Esophagus squamous epithelium (tissue), 5 donors: ENCODE results near the gene HTR2B. TPM values are rescaled to one million over a fixed set of nuclear protein-coding genes. Genes with fewer than 3 reads are reported as not detected.

Experiments
- DNase-seq: peaks from one replicate; lab custom pipeline; 2025; lab: John Stamatoyannopoulos, UW
- H3K27ac ChIP-seq, 4 donors: fragments of 200-600 bp; sonication (generic); one replicate each; pipeline ENCODE4 v1.5.1; 2016 to 2019; ENCODE audit warnings: mild to moderate bottlenecking in 1 of 4
- H3K27me3 ChIP-seq, 4 donors: fragments of 200-600 bp; sonication (generic); 1 replicate in 3 of 4; 2 replicates in 1 of 4; pipeline versions ENCODE4 v1.5.1 to v1.6.0; 2017 to 2021; ENCODE audit warnings: antibody characterized with exemption in 1 of 4
- H3K36me3 ChIP-seq, 3 donors: fragments of 200-600 bp; sonication (generic); one replicate each; pipeline ENCODE4 v1.5.1; 2016 to 2019
- H3K4me1 ChIP-seq, 3 donors: fragments of 200-600 bp; sonication (generic); one replicate each; pipeline ENCODE4 v1.5.1; 2017 to 2019
- H3K4me3 ChIP-seq, 4 donors: fragments of 200-600 bp; sonication (generic); 1 replicate in 3 of 4; 2 replicates in 1 of 4; pipeline ENCODE4 v1.5.1; 2016 to 2019; ENCODE audit warnings: mild to moderate bottlenecking in 2 of 4, moderate library complexity in 1 of 4
- H3K9me3 ChIP-seq, 3 donors: fragments of 200-600 bp; sonication (generic); one replicate each; pipeline ENCODE4 v1.5.1; 2016 to 2019
- CTCF ChIP-seq, 6 experiments: fragments of 450-650 bp in 4 of 6; fragments of 200-600 bp in 2 of 6; sonication (generic) in 2 of 6; IDR thresholded peaks; one replicate each; pipeline ENCODE4 v1.5.1; 2016 to 2019; ENCODE audit warnings: antibody characterized with exemption in 6 of 6, mild to moderate bottlenecking in 4 of 6, moderate library complexity in 4 of 6
- POLR2A ChIP-seq, 4 donors: fragments of 450-650 bp; IDR thresholded peaks; one replicate each; pipeline ENCODE4 v1.6.1; 2017; ENCODE audit warnings: antibody characterized with exemption in 4 of 4, mild to moderate bottlenecking in 4 of 4, moderate library complexity in 3 of 4
- WGBS, 2 donors: methylation state at CpG; one replicate each; pipeline ENCODE4 v1.1.5; 2018; 5-methylcytosine and 5-hydroxymethylcytosine counted together
- intact Hi-C: fragments of 100-400 bp; cut with DNase I; formaldehyde crosslinking; loops from one replicate; pipeline ENCODE4 v1.15.0; 2022
- total RNA-seq, 4 donors: library from RNA; depleted of rRNA; stranded (reverse); fragments of >200 nt; gene quantifications; one replicate each; pipeline ENCODE4 v1.1.0, GENCODE V29; 2016
- donor health status: DM: yes; HTN: yes; CAD: no.

The HTR2B gene
- under 1 TPM in 2 of 4 donors, not detected in 2; 0.22 to 0.76 TPM for total RNA-seq

GRCh38 chr2:231124838-231125568 is at the start of gene HTR2B:
Gene HTR2B, minus strand, starts transcription at chr2:231125042. Its CDS starts 1,278 bp downstream, at chr2:231123764.
- Histone ChIP-seq H3K36me3 (no peaks in the 10 kb centered on the region), H3K9me3 (no peaks in the 10 kb centered on the region), H3K27me3 (no peaks in the 10 kb centered on the region), H3K4me1 (peaks cover 2 to 32% (median 8%) of the 10 kb centered on the region in 3 donors), H3K27ac (no peak within 1 kb of the TSS), H3K4me3 (peak within 1 kb of the TSS in 1 of 4 donors; percentile 25)
- TF ChIP-seq CTCF (IDR thresholded peaks at IDR 0.05) (no peak), POLR2A (IDR thresholded peaks at IDR 0.05) (no peak)
- intact Hi-C loops, result no loop called here
- WGBS, 2 donors, result 58 to 67% methylated on average over 5 of the region's 5 CpGs
- DNase-seq, result no peak

GRCh38 chr2:231174211-231174651 is 49.4 kb upstream of the HTR2B start:
- Histone ChIP-seq H3K4me1 (peaks cover 0 to 6% (median 0%) of the 10 kb centered on the region in 3 donors), H3K27ac (no peak overlapping the region), H3K9me3 (no peaks in the 10 kb centered on the region), H3K4me3 (no peak overlapping the region), H3K36me3 (peaks cover 0 to 61% (median 0%) of the 10 kb centered on the region in 3 donors), H3K27me3 (no peaks in the 10 kb centered on the region)
- DNase-seq, result no peak
- intact Hi-C loops, result no loop called here
- WGBS, 2 donors, result 35 to 40% methylated on average over 2 of the region's 2 CpGs
- TF ChIP-seq CTCF (IDR thresholded peaks at IDR 0.05) (no peak), POLR2A (IDR thresholded peaks at IDR 0.05) (no peak)

GRCh38 chr2:231172025-231172424 is 47.2 kb upstream of the HTR2B start:
- Histone ChIP-seq H3K9me3 (no peaks in the 10 kb centered on the region), H3K36me3 (peaks cover 0 to 83% (median 2%) of the 10 kb centered on the region in 3 donors), H3K4me1 (peaks cover 0 to 3% (median 0%) of the 10 kb centered on the region in 3 donors), H3K27me3 (no peaks in the 10 kb centered on the region), H3K27ac (no peak overlapping the region), H3K4me3 (no peak overlapping the region)
- 82 to 92% methylated on average over 3 of the region's 3 CpGs for WGBS, 2 donors
- no peak for TF ChIP-seq CTCF (IDR thresholded peaks at IDR 0.05)
- TF ChIP-seq POLR2A (IDR thresholded peaks at IDR 0.05), result no peak
- no peak for DNase-seq
- intact Hi-C loops, result no loop called here

- no peak overlapping the region for H3K27ac ChIP-seq
- peaks cover 0 to 91% (median 15%) of the 10 kb centered on the region in 3 donors for H3K36me3 ChIP-seq
- intact Hi-C loops, result no loop called here
- no peak for DNase-seq
- WGBS, 2 donors, result 68 to 79% methylated on average over 1 of the region's 1 CpG
- no peaks in the 10 kb centered on the region for H3K9me3 ChIP-seq
- peaks cover 0 to 3% (median 0%) of the 10 kb centered on the region in 3 donors for H3K4me1 ChIP-seq
- no peaks in the 10 kb centered on the region for H3K27me3 ChIP-seq
- H3K4me3 ChIP-seq, result no peak overlapping the region
- TF ChIP-seq POLR2A (IDR thresholded peaks at IDR 0.05) (no peak), CTCF (IDR thresholded peaks at IDR 0.05) (no peak)
Observed at GRCh38 chr2:231170055-231170454, 45.2 kb upstream of the HTR2B start.

GRCh38 chr2:231169488-231169887 is 44.6 kb upstream of the HTR2B start:
- no peak for TF ChIP-seq CTCF (IDR thresholded peaks at IDR 0.05)
- TF ChIP-seq POLR2A (IDR thresholded peaks at IDR 0.05), result no peak
- 85 to 87% methylated on average over 3 of the region's 3 CpGs for WGBS, 2 donors
- peaks cover 0 to 92% (median 15%) of the 10 kb centered on the region in 3 donors for H3K36me3 ChIP-seq
- H3K9me3 ChIP-seq, result no peaks in the 10 kb centered on the region
- peaks cover 0 to 3% (median 0%) of the 10 kb centered on the region in 3 donors for H3K4me1 ChIP-seq
- H3K4me3 ChIP-seq, result no peak overlapping the region
- H3K27me3 ChIP-seq, result no peaks in the 10 kb centered on the region
- intact Hi-C loops, result no loop called here
- H3K27ac ChIP-seq, result no peak overlapping the region
- DNase-seq, result no peak
